NCI-H1417 (cell line): Measurements from ENCODE around the gene OR8J3.
"Not testable (repeated sequence)": the region's sequence is repeated elsewhere in the genome, so short reads cannot be mapped to it uniquely, and the experiment has no call there.

Experiments
- DNase-seq, 3 experiments: peaks; one replicate each; lab custom pipeline; 2025; lab: John Stamatoyannopoulos, UW

OR8J3 gene

GRCh38 chr11:56140151-56140661 lies at the start of gene OR8J3:
Gene OR8J3 (minus strand): TSS chr11:56140201. CDS start chr11:56137718, 2,483 bp downstream.
- DNase-seq = no peak

- DNase-seq = no peak
Measured at GRCh38 chr11:56188602-56189001, 48.6 kb upstream of the OR8J3 start.

- no peak for DNase-seq
Measured at GRCh38 chr11:56183459-56183858, 43.5 kb upstream of the OR8J3 start.

GRCh38 chr11:56176318-56176717 lies 36.3 kb upstream of the OR8J3 start, which contains the start of gene OR5J2:
Gene OR5J2 (plus strand): TSS chr11:56176618. CDS start chr11:56176618, 0 bp downstream.
- DNase-seq = no peak

- no peak for DNase-seq
Measured at GRCh38 chr11:56172256-56172830, 32.3 kb upstream of the OR8J3 start.

GRCh38 chr11:56163804-56164203 lies 23.8 kb upstream of the OR8J3 start:
- DNase-seq = no peak

GRCh38 chr11:56160217-56160616 lies 20.2 kb upstream of the OR8J3 start, which contains the start of gene OR8K5:
Gene OR8K5 (minus strand): TSS chr11:56160317. CDS start chr11:56160317, 0 bp downstream.
- DNase-seq = no peak

- no peak for DNase-seq
Measured at GRCh38 chr11:56152333-56152732, 12.3 kb upstream of the OR8J3 start.

GRCh38 chr11:56151376-56151775 lies 11.4 kb upstream of the OR8J3 start:
- DNase-seq = no peak

- DNase-seq = not testable (repeated sequence)
Measured at GRCh38 chr11:56143681-56144080, 3.7 kb upstream of the OR8J3 start.

GRCh38 chr11:56122073-56122472 lies 17.9 kb downstream of the OR8J3 start, which contains the start of gene OR8H3:
Gene OR8H3 (plus strand): TSS chr11:56122373. CDS start chr11:56122373, 0 bp downstream.
- no peak for DNase-seq

GRCh38 chr11:56103210-56103737 lies 36.7 kb downstream of the OR8J3 start, which contains the start of gene OR8H2:
Gene OR8H2 (plus strand): TSS chr11:56103687. CDS start chr11:56105043, 1,356 bp downstream.
- DNase-seq = no peak

GRCh38 chr11:56093008-56093407 lies 47.0 kb downstream of the OR8J3 start, which contains the start of gene OR8I2:
Gene OR8I2 (plus strand): TSS chr11:56093308. CDS start chr11:56093308, 0 bp downstream.
- DNase-seq = no peak

- peak in 1 of 3 experiments; percentile 12 for DNase-seq
Measured at GRCh38 chr11:56089697-56090096, 50.3 kb downstream of the OR8J3 start.
